ENCODE results near the gene HAL. TPM values are rescaled to one million over a fixed set of nuclear protein-coding genes. Genes with fewer than 3 reads are reported as not detected.

HAL gene
- total and polyA plus RNA-seq, 10 of the 15 experiments (the other 5 are each of a cell fraction or from before 2014, with no cell fraction given) = 0.04 to 0.45 (median 0.13) TPM; not detected in 1

GRCh38 chr12:96000858-96001257, 4.7 kb upstream of the HAL start:
- SMC1A ChIA-PET (ENCODE audit: uncharacterized antibody, unreplicated experiment) = interaction anchor here (0.7 to 3.7 kb wide), 4 partner anchors 12 to 513 kb away, joined by 3 to 51 read pairs (median 4); no protein-coding TSS in a partner anchor
- RAD21 ChIA-PET (ENCODE audit: unreplicated experiment) = interaction anchor here (0.8 to 3.5 kb wide), 3 partner anchors 83 to 515 kb away, joined by 3 to 39 read pairs (median 3); no protein-coding TSS in a partner anchor
- WGBS (ENCODE audit: insufficient coverage, insufficient replicate concordance, low lambda C conversion rate, missing lambda C conversion rate) = 94% methylated on average over 5 of the region's 5 CpGs
- no peaks in the 10 kb centered on the region for H3K27me3 ChIP-seq (replicated peaks in 1 of 2; ENCODE audit: control insufficient read depth in 2 of 2, insufficient read depth in 2 of 2, low read length in 1 of 2)
- H3K4me3 ChIP-seq = no peak overlapping the region
- in situ Hi-C loops (cut with MboI) (no loop called here), intact Hi-C loops (cut with micrococcal nuclease; ENCODE audit: unreplicated experiment) (no loop called here)
- FAIRE-seq (no peak), DNase-seq (ENCODE audit: low read depth, low spot score) (no peak), ATAC-seq (no peak)
- H3K9me3 ChIP-seq (replicated peaks; ENCODE audit: control insufficient read depth, insufficient read depth, low read length) = no peaks in the 10 kb centered on the region
- CTCF ChIA-PET = interaction anchor here (0.6 to 6.8 kb wide), 11 partner anchors 10 to 418 kb away, joined by 3 to 116 read pairs (median 3); no protein-coding TSS in a partner anchor
- H3K9ac ChIP-seq (ENCODE audit: control insufficient read depth, insufficient read depth, low read length) = no peak overlapping the region
- no peaks in the 10 kb centered on the region for H4K20me1 ChIP-seq (ENCODE audit: control insufficient read depth, insufficient read depth)
- BruUV-seq (replicated peaks) = no TSS peak
- H3K79me2 ChIP-seq (ENCODE audit: control insufficient read depth, insufficient read depth, low read length) = no peaks in the 10 kb centered on the region
- H3K4me2 ChIP-seq (ENCODE audit: control insufficient read depth, insufficient read depth) = no peak overlapping the region
- no peak overlapping the region for H2AFZ ChIP-seq (ENCODE audit: control insufficient read depth, low read depth, low read length)
- POLR2A ChIA-PET = no interaction called here
- H3K36me3 ChIP-seq (ENCODE audit: control insufficient read depth in 2 of 2, insufficient read depth in 2 of 2, low read length in 1 of 2) = peaks cover 0 to 2% of the 10 kb centered on the region in 2 experiments; a peak in 2 of 4 replicates
- no peaks in the 10 kb centered on the region for H3K4me1 ChIP-seq (ENCODE audit: control insufficient read depth, insufficient read depth, low read length)
- H3K27ac ChIP-seq (ENCODE audit: control insufficient read depth, insufficient read depth) = no peak overlapping the region
- no peak for TF ChIP-seq BRCA1 (IDR thresholded peaks at IDR 0.05; ENCODE audit: low read depth, low read length)
- TF ChIP-seq CEBPZ (IDR thresholded peaks at IDR 0.05; ENCODE audit: low read depth, low read length) = no peak
- TF ChIP-seq JUNB (IDR thresholded peaks at IDR 0.05) = no peak
- no peak for TF ChIP-seq EED (IDR thresholded peaks at IDR 0.05; ENCODE audit: low read depth)
- TF ChIP-seq ESRRA (IDR thresholded peaks at IDR 0.05; ENCODE audit: low read length) = no peak
- TF ChIP-seq BCLAF1 (IDR thresholded peaks at IDR 0.05) = no peak
- no peak for TF ChIP-seq TCF12 (IDR thresholded peaks at IDR 0.05; ENCODE audit: low read depth, low read length)
- no peak for TF ChIP-seq REST (IDR thresholded peaks at IDR 0.05; ENCODE audit: low read depth, low read length)
- no peak for TF ChIP-seq HDAC6 (IDR thresholded peaks at IDR 0.05; ENCODE audit: unreplicated experiment)
- no peak for TF ChIP-seq PML (IDR thresholded peaks at IDR 0.05; ENCODE audit: low read length)
- no peak for TF ChIP-seq NFYB (IDR thresholded peaks at IDR 0.05; ENCODE audit: insufficient read depth, low read depth, low read length)
- TF ChIP-seq TBL1XR1 (IDR thresholded peaks at IDR 0.05; ENCODE audit: low read depth, low read length) = no peak
- no peak for TF ChIP-seq USF1 (IDR thresholded peaks at IDR 0.05; ENCODE audit: borderline replicate concordance, extremely low read length, insufficient read depth, low read depth, low read length)

Data from GM12878 (cell line).